Activated CD4-positive, alpha-beta T cell treated with anti-CD3 and anti-CD28 coated beads for 1 hour (primary cell): ENCODE data around the gene TBC1D2B.

Experiments used
- DNase-seq: peaks from one replicate; pipeline ENCODE4 v3.0.0-alpha.2; 2020

Gene TBC1D2B

GRCh38 chr15:78077053-78077870 is at the start of gene TBC1D2B:
TBC1D2B (minus strand) TSS chr15:78077711; CDS start chr15:78077652, 59 bp downstream.
- peak; percentile 60 for DNase-seq

GRCh38 chr15:78125267-78125666 is 47.8 kb upstream of the TBC1D2B start:
- no peak for DNase-seq

GRCh38 chr15:78120523-78120922 is 43.0 kb upstream of the TBC1D2B start:
- no peak for DNase-seq

GRCh38 chr15:78112551-78112950 is 35.0 kb upstream of the TBC1D2B start:
- DNase-seq: no peak

GRCh38 chr15:78111788-78112187 is 34.3 kb upstream of the TBC1D2B start:
- no peak for DNase-seq

GRCh38 chr15:78110916-78111475 is 33.5 kb upstream of the TBC1D2B start:
- no peak for DNase-seq

GRCh38 chr15:78110096-78110495 is 32.6 kb upstream of the TBC1D2B start:
- no peak for DNase-seq

- no peak for DNase-seq
These were observed 31.6 kb upstream of the TBC1D2B start for GRCh38 chr15:78109156-78109555.

GRCh38 chr15:78108300-78109084 is 31.0 kb upstream of the TBC1D2B start:
- peak; percentile 77 for DNase-seq

GRCh38 chr15:78107471-78107870 is 30.0 kb upstream of the TBC1D2B start:
- DNase-seq: no peak

GRCh38 chr15:78105476-78106241 is 28.1 kb upstream of the TBC1D2B start:
- no peak for DNase-seq

- DNase-seq: no peak
These were observed 27.3 kb upstream of the TBC1D2B start for GRCh38 chr15:78104566-78105475.

- DNase-seq: no peak
These were observed 26.6 kb upstream of the TBC1D2B start for GRCh38 chr15:78104119-78104479.

GRCh38 chr15:78103406-78104118 is 26.1 kb upstream of the TBC1D2B start:
- DNase-seq: peak; percentile 19

GRCh38 chr15:78102741-78103140 is 25.2 kb upstream of the TBC1D2B start:
- no peak for DNase-seq

- DNase-seq: no peak
These were observed 24.7 kb upstream of the TBC1D2B start for GRCh38 chr15:78102211-78102610.

- DNase-seq: no peak
These were observed 24.1 kb upstream of the TBC1D2B start for GRCh38 chr15:78101423-78102105.

- no peak for DNase-seq
These were observed 23.4 kb upstream of the TBC1D2B start for GRCh38 chr15:78100886-78101285.

- no peak for DNase-seq
These were observed 20.7 kb upstream of the TBC1D2B start for GRCh38 chr15:78098131-78098755.

- DNase-seq: no peak
These were observed 20.2 kb upstream of the TBC1D2B start for GRCh38 chr15:78097667-78098066.
